CD4-positive, alpha-beta memory T cell (primary cell): ENCODE data around the gene BLM. TPM values are rescaled to one million over a fixed set of nuclear protein-coding genes. Genes with fewer than 3 reads are reported as not detected.

Source experiments
- polyA plus RNA-seq, 2 donors: library from polyadenylated mRNA; unstranded; fragments of 300-500 nt; fragmentation: Illumina TruSeq; gene quantifications; one replicate each; pipeline ENCODE4 v1.2.3, GENCODE V29; 2021
- total RNA-seq, 2 experiments: library from RNA; stranded (reverse); gene quantifications; one replicate each; pipeline ENCODE4 v1.2.3, GENCODE V29; 2021

The BLM gene
- total and polyA plus RNA-seq, 4 experiments from 2014 or later = 1.2 to 8.9 (median 6.0) TPM

Other genes with a start within 250 kb of the BLM start
- 10 to 100 TPM; 72.2 to 75.5 TPM for gene CRTC3, start 187.4 kb upstream of the BLM start, total RNA-seq
- gene CRTC3, start 187.4 kb upstream of the BLM start, polyA plus RNA-seq = 10 to 100 TPM; 14.5 to 40.5 TPM
- gene FURIN, start 151.2 kb downstream of the BLM start, total RNA-seq = 10 to 100 TPM; 37.2 to 40.3 TPM
- 10 to 100 TPM in 1 of 2 donors, 1 to 10 TPM in 1; 1.6 to 11.6 TPM for gene FURIN, start 151.2 kb downstream of the BLM start, polyA plus RNA-seq
- gene FES, start 167.2 kb downstream of the BLM start, total RNA-seq = 1 to 10 TPM; 2.3 to 3.0 TPM
- not detected for gene FES, start 167.2 kb downstream of the BLM start, polyA plus RNA-seq
- 100 to 1,000 TPM; 123 to 126 TPM for gene MAN2A2, start 186.0 kb downstream of the BLM start, total RNA-seq
- gene MAN2A2, start 186.0 kb downstream of the BLM start, polyA plus RNA-seq = 10 to 100 TPM in 1 of 2 donors, 1 to 10 TPM in 1; 1.3 to 12.2 TPM
- gene HDDC3, start 215.2 kb downstream of the BLM start, total RNA-seq = 10 to 100 TPM; 27.4 to 28.3 TPM
- 10 to 100 TPM; 34.6 to 38.7 TPM for gene HDDC3, start 215.2 kb downstream of the BLM start, polyA plus RNA-seq
- gene UNC45A, start 217.9 kb downstream of the BLM start, total RNA-seq = 10 to 100 TPM; 71.1 to 72.3 TPM
- 10 to 100 TPM; 41.7 to 68.9 TPM for gene UNC45A, start 217.9 kb downstream of the BLM start, polyA plus RNA-seq
- gene RCCD1, start 237.5 kb downstream of the BLM start, total RNA-seq = 10 to 100 TPM; 14.0 to 15.6 TPM
- gene RCCD1, start 237.5 kb downstream of the BLM start, polyA plus RNA-seq = 1 to 10 TPM; 2.0 to 4.7 TPM